ENCODE data around the gene CALD1. TPM values are rescaled to one million over a fixed set of nuclear protein-coding genes. Genes with fewer than 3 reads are reported as not detected.

CALD1 gene
- total RNA-seq, 2 experiments from 2014 or later: 0.33 TPM; not detected in 1

- Mint-ChIP-seq H3K27ac (no peak overlapping the region), H3K27me3 (no peaks in the 10 kb centered on the region)
Observed at GRCh38 chr7:134761266-134761665, 18.2 kb upstream of the CALD1 start.

GRCh38 chr7:134763960-134764359 is 15.5 kb upstream of the CALD1 start:
- no peaks in the 10 kb centered on the region for H3K9me3 ChIP-seq (ENCODE audit: control insufficient read depth in 1 of 2, insufficient read depth in 1 of 2, low read length in 2 of 2)
- TF ChIP-seq CTCF (IDR thresholded peaks at IDR 0.05): no peak
- Mint-ChIP-seq H3K9me3 (no peaks in the 10 kb centered on the region), H3K36me3 (ENCODE audit: low read depth) (no peaks in the 10 kb centered on the region), H3K4me1 (ENCODE audit: low read depth) (peaks cover 6% of the 10 kb centered on the region), H3K27ac (no peak overlapping the region), H3K27me3 (no peaks in the 10 kb centered on the region), H3K4me3 (no peak overlapping the region)
- H3K36me3 ChIP-seq (ENCODE audit: insufficient read depth, low read length): no peaks in the 10 kb centered on the region
- no peaks in the 10 kb centered on the region for H3K4me1 ChIP-seq (ENCODE audit: insufficient read depth, low read length)
- DNase-seq (no peak), ATAC-seq (ENCODE audit: poor library complexity) (no peak)
- H3K4me3 ChIP-seq (ENCODE audit: low read length): no peak overlapping the region
- H3K27ac ChIP-seq (ENCODE audit: low read depth in 1 of 2, low read length in 2 of 2): no peak overlapping the region
- CTCF ChIA-PET: no interaction called here
- H3K27me3 ChIP-seq (ENCODE audit: control insufficient read depth in 1 of 2, insufficient read depth in 2 of 2, low read length in 2 of 2): no peaks in the 10 kb centered on the region
- intact Hi-C loops (cut with DNase I, micrococcal nuclease): no loop called here
- POLR2A ChIA-PET: interaction anchor here (0.5 kb wide), 1 partner anchor 12 kb away, joined by 3 read pairs; no protein-coding TSS in a partner anchor

More at GRCh38 chr7:134761266-134761665, 18.2 kb upstream of the CALD1 start:
- Histone ChIP-seq H3K9me3 (ENCODE audit: control insufficient read depth in 1 of 2, insufficient read depth in 1 of 2, low read length in 2 of 2) (no peaks in the 10 kb centered on the region), H3K4me3 (ENCODE audit: low read length) (no peak overlapping the region), H3K27ac (ENCODE audit: low read depth in 1 of 2, low read length in 2 of 2) (no peak overlapping the region), H3K36me3 (ENCODE audit: insufficient read depth, low read length) (no peaks in the 10 kb centered on the region), H3K4me1 (ENCODE audit: insufficient read depth, low read length) (no peaks in the 10 kb centered on the region), H3K27me3 (ENCODE audit: control insufficient read depth in 1 of 2, insufficient read depth in 2 of 2, low read length in 2 of 2) (no peaks in the 10 kb centered on the region)
- no peak for TF ChIP-seq CTCF (IDR thresholded peaks at IDR 0.05)
- Mint-ChIP-seq H3K4me3 (no peak overlapping the region), H3K36me3 (ENCODE audit: low read depth) (no peaks in the 10 kb centered on the region), H3K9me3 (no peaks in the 10 kb centered on the region), H3K4me1 (ENCODE audit: low read depth) (peaks cover 6% of the 10 kb centered on the region)
- POLR2A ChIA-PET: no interaction called here
- intact Hi-C loops (cut with DNase I, micrococcal nuclease): no loop called here
- ATAC-seq (ENCODE audit: poor library complexity) (no peak), DNase-seq (no peak)
- CTCF ChIA-PET: no interaction called here

GRCh38 chr7:134764365-134764764 is 15.1 kb upstream of the CALD1 start:
- no peak for ATAC-seq (ENCODE audit: poor library complexity)
- Histone ChIP-seq H3K36me3 (ENCODE audit: insufficient read depth, low read length) (no peaks in the 10 kb centered on the region), H3K9me3 (ENCODE audit: control insufficient read depth in 1 of 2, insufficient read depth in 1 of 2, low read length in 2 of 2) (no peaks in the 10 kb centered on the region), H3K27me3 (ENCODE audit: control insufficient read depth in 1 of 2, insufficient read depth in 2 of 2, low read length in 2 of 2) (no peaks in the 10 kb centered on the region), H3K4me3 (ENCODE audit: low read length) (no peak overlapping the region), H3K4me1 (ENCODE audit: insufficient read depth, low read length) (no peaks in the 10 kb centered on the region), H3K27ac (ENCODE audit: low read depth in 1 of 2, low read length in 2 of 2) (no peak overlapping the region)
- no peak overlapping the region for H3K4me3 Mint-ChIP-seq
- DNase-seq: no peak
- H3K27ac Mint-ChIP-seq: no peak overlapping the region
- no peaks in the 10 kb centered on the region for H3K36me3 Mint-ChIP-seq (ENCODE audit: low read depth)
- H3K4me1 Mint-ChIP-seq (ENCODE audit: low read depth): peaks cover 6% of the 10 kb centered on the region
- no peak for TF ChIP-seq CTCF (IDR thresholded peaks at IDR 0.05)
- intact Hi-C loops (cut with DNase I, micrococcal nuclease): no loop called here
- H3K27me3 Mint-ChIP-seq: no peaks in the 10 kb centered on the region
- CTCF ChIA-PET: no interaction called here
- POLR2A ChIA-PET: no interaction called here
- no peaks in the 10 kb centered on the region for H3K9me3 Mint-ChIP-seq
